Medulla oblongata (tissue), 1 donor: Measurements from ENCODE around the gene CADM1.

Experiments
- DNase-seq: peaks from one replicate; pipeline ENCODE4 v3.0.0-alpha.2; 2015; ENCODE audit errors: extremely low spot score

CADM1 gene

DNA sequence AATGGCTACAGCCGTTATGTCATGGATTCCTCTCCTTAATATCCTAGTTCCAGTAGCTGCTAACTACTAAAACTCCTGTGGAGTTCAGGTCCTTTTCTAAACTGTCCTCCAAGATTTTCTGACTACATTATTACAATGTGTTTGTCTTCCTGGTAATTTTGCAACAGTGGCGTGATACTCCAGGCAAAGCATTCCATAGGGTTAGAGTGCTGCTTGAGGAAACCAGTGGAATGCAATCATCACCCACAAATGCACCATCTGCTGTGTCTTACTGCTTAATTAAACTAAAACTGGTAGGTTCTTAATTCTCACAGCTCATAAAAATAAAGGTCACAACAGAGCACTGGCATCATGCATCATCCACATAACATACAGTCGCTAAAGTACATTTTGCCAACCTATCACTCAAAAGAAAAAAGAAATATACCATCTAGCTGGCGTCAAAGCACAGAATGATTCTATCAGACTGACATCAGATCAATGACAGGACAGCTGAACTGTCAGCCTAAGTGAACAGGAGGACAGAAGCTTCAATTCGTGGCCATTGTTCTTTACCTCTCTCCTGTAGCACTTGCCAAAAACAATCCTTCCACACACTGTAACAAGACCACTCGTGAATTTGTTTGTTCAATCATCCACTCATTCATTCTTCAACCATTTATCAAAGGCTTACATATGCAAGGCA lies 182.5 kb downstream of the CADM1 start:
- no peak for DNase-seq

DNA sequence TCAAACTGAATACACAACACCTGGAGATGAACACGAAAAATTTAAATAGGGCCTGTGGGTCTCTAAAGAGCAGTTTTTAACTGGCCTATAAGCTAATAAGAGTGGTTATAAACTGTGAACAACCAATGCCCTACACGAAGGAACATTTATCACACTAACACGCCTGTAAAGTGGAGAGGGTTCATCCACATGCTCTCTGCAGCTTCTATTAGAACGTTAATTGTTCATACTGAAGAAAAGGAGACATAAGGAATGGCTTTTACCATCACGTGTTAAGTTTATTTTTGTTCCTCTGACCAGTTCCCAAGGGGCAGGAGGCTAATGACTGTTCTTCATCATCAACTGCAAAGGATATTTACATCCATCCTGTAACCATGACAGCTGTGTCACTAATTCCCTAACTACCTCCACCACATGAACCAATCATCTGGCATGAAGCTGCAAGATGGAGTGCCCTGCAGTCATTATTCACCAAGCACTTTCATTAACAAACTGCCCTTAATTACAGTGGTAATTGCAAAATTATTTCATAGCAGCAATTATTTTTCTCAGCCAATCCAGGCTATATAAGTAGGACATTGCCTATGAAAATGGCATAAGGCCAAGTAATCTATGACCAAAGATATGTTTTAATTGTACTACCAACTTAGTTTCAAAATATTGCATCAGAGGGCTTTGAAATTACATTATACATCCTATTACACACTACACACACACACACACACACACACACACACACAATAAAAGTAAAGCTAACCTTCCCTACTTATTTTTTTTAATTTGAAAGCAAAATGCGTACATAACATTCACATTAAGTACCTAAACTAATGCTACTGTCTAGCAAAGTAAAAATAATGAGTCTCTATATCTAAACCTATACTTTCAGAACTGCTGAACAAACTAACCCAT lies 186.7 kb downstream of the CADM1 start:
- DNase-seq: no peak

DNA sequence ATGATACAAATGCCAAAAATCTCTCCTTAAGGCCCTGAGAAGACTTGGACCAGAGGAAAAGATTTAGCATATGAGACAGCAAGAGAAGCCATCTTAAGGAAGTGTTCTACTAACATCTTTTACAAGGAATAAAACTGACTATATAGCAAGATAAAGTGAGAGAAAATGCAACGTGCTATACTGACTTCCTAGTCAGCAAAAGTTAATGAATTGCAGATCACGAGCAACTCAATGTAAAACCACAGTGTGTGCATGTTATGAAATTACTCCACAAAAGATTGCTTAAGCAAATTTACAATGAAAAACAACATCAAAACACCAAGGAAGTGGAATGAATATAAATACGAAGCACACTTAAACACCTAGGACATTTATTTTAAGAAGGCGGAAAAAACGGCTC lies 187.5 kb downstream of the CADM1 start:
- DNase-seq: no peak

DNA sequence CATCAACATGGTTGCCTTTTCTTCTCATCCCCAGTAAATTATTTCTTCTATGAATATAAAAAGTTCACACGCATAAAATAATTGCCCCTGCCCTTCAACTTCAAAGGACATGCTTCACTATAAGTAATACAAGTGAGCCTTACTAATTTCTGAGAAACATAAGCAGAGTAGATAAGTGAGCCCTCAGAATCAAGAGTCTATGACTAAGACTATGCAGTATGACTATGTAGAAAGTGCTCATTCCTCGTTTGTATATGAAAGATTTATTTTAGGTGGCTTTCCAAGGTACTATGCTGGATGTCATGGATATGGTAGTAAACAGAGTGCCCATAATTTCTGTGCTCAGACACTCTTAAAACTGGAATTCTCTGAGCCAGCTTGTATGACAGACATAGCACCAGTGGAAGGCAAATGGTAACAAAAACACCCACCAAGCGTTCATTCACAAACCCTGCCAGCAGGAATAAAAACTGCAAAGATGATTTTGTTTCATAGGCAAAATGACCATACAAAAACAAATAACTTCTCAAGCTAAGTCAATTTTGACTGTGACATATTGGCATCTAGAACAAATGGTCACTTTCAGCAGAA lies 189.8 kb downstream of the CADM1 start:
- DNase-seq: no peak

DNA sequence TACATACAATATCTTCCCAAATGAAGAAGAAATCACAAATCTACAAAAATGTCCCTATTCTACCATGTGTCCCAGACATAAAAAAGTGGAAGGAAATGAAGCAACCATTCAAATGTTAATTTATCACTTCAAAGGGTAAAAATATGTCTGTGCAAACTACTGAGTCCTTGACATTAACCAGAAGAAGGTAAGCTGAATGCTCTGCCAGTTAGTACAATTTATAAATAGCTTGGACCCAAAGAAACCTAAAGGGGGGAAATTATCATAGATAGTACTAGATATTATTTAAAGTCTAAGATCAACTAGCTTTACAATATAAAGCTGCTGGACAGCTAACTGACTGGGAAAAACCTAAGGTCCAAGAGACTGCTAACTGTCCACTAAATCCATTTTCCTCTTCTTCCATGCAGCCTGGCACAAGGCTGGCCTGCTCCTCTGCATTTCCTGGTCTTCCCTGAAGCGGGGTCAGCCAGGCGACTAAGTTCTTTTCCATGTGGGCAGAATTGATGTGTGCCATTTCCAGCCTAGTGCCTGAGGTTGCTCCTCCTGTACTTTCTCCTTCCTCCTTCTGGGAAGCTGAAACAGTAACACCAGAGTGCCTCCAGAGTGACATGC lies 190.9 kb downstream of the CADM1 start:
- DNase-seq: no peak

DNA sequence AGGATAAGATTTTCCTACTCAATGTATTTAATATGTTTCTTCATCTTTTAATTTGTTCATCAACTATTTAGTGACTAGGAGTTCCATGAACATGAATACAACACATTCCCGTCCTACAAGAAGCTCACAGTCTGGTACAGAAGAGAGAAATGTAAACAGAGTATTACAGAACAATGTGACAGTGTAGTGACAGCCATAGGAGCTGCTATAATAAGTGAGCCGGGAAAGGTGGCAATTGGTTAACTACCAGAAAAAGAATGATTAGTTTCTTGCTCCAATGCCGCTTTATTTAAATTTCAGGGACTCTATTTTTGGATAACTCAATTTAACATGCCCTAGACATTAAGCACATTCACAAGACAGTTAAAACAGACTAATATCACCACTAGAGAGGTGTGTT lies 192.3 kb downstream of the CADM1 start:
- no peak for DNase-seq

DNA sequence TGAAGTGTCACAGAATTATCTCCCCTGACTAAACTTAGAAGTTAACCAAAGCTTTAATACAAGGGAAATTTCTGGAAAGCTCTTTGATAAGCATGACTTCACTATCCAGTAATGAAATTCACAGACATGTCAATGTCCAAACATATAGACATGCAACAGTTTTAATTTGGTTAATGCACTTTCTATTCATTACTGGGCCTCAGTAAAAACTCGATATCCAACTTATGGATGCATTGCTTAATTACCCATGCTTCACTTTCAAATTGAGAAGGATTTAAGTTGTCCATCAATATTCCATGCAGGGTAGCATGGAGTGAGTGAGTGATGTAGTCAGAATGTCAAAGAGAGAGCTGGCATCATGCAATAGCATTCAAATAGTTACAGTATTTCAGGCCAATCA lies 197.5 kb downstream of the CADM1 start:
- no peak for DNase-seq

DNA sequence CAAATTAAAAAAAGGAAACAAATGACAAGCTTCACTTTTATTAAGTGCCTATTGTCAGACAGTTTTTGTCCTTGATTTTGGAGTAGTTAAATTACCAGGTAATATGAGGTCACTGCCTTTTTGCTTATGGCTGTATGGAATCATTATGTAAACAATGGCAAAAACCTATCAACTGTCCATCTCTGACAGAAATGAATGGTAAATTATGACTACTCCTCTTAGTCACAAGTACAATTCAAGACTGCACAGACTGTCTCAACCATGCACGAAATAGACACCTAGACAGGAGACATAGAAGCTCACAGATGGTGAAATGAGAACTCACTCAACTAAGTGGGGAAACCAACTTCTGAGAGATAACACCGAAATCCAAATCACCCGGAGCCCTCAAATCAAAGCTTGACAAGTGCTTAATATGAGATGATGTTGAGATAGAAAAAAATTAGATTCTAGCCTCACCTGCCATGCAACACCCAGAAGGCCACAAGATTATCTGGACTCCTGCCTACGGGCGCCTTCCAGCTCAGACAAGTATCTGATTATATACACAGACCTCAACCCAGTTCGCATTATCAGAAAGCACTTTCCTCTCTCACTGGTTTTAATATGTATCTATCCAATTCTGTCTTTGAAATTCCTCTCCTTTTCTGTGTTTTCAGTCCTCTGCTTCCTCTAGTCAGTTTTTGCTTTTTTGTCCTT lies 199.3 kb downstream of the CADM1 start:
- DNase-seq: no peak

DNA sequence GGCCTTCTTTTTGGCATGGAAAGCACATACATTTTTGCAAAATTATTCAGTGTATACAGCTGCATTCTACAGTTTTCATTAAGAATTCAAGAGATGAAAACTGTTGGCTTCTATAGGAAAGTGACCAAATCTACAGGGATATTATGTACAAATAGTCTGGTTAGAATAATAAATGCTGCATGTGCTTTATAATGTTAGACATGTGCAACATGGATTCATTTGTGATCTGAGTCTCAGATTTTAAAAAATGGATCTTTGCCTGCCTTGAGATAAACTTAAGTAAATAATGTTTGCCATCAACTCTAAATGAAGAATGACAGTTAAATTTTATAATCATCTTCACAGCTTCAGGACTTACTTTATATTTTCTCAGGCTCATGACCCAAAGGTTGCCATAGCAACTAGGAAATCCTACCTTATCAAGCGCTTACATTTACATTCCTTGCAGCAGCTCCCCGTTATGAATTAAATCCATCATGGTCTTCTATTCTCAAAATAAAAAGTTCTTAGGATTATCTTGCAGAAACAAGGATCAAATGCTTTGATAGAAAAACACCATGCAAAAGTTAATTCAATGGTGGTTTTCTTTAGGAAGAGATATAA lies 200.2 kb downstream of the CADM1 start:
- no peak for DNase-seq

DNA sequence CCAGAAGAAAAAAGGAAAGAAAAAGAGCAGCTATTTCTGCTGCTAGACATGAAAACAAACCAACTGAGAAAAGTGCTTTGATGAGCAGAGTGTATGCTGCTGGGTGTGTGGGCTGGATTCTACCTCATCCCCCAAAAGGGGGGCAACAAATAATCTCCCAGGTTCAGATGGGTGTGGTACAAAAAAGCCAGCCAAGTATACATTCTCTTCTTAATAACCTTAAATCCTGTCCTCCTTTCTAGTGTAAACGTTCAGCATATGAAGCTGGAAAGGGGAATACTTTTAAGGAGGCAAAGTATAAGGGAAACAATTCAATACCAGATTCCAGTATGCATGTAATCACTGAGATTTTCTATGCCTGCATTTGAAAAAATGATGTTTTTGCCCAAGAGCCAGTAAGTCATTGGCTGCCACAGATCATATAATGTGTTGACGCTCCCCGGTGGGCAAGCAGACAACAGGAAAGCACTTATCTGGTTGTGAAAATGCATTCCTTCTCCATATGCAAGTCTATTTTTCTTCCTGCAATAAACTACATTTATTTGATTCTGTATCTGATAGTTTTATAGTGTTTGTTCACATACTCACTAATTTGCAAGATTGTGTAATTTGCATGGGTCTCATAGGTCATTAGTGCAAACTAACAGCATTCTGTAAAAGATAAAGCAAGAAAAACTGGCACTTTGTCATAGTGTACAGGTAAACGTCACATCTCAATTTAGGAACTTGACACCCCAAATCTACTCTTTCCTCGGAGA lies 201.1 kb downstream of the CADM1 start:
- no peak for DNase-seq

DNA sequence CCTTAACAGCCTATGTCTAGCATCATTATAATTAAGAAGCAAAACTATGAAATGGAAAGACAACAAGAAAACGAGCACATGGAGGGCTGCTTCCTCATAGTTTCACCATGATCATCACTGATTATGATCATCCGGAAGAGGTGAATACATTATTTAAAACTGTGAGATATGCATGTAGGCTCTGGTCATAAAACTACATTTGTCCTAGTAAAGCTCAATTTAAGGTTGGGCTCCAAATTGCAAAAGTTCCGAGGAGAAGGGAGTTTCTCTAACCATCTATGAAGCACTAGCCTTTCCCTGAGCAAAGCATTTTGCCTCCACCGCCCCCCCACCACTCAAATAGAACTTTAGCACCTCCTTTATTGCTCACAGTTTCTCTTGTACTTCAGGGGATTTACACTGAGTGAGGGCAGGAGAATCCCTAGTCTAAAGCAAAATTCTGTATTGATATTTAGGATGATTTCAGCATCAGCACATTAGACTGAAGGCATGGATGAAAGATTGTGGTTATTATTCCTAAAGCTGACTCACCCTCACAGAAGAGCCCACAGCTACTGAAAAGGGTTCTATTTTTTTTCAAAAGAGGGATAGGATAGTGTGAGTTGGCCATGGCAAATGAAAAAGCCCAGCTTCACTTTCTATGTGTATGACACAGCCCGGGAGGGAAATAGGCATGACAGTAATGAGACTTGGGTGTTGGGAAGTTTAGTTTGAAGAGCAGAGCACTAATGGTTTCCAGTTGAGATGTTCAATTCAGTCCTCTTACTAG lies 203.4 kb downstream of the CADM1 start:
- no peak for DNase-seq

DNA sequence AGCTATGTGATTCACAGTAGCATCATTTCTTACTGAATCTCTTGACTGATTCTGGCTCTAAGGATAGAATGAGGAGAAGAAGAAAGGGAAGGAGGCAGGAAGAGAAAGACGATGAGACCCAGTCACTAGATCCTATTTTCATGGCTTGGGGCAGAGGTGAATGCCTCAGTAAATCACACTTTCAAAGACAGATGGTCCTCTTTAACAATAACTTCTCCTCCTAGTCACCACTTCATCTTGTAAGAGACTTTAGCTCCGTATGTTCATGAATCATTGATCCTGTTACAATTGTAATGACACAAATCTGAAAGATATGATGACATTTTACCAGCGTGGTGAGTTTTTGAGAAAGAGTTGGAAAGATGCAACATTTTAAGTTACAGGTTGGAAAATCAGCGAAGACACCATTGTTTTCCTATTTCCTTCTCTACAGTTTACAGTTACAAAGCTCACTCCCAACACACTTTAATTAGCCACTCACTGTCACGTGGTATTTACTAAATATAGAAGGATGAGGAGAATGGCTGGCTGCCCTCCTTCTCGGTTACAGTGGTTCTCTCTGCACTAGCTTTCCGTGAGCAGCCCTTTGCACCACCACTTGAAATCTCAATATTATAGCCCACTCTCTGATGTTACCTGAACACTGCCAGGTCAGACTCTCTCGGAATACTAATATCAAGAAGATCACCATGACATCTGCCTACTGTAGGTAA lies 205.8 kb downstream of the CADM1 start:
- no peak for DNase-seq

DNA sequence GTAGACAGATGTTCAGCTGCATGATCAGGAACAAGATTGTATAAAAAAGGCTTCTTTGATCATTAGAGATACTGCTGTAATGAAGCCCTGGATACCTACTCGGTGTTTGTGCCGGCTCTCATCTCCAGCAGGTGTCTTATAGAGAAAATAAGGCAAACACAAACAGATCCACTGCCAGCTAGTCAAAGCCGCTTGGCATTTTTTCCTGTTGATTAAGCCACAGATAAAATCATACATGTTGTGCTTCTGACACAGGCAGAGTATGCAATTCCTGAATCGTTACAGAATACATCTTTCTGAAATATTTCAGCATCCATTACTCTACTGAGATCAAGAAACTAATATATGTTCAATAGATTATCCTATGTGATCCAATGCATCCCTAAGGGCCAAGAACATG lies 206.9 kb downstream of the CADM1 start:
- DNase-seq: no peak

DNA sequence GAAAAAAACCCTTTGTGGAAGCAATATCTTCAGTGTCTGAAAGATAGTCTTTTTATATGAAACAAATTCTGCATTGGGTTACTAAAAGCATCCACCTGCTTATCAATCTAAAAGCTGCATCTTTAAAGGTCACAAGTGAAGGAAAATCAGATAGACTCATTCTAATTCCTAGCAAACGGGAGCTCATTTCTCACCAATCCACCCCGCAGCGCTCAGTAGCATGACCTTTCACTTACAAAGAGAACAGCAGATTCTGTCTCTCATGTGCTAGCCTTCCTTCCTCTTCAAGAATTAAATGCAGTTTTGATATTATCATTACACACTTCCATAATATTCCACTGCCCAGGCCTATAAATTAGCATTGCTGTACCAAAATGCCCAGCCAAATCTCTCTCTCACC lies 212.9 kb downstream of the CADM1 start:
- DNase-seq: no peak

DNA sequence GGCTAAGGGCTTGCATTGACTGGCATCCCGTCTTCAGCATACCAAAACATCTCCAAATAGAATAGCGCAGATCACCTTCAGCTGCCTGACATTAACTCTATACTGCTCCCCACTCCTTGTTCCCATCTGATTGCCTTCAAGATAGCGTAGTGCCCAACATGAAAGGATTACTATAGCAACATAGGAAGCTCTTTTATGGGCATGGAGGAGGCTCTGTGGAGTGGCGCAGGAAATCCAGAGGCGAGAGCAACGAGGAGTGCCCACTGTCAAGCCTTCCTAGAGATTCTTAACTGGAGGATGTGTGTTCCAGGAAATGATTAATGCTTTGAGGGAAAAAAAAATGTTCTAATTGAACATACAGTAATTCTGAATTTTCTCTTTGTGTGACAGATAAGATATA lies 213.3 kb downstream of the CADM1 start:
- DNase-seq: no peak

DNA sequence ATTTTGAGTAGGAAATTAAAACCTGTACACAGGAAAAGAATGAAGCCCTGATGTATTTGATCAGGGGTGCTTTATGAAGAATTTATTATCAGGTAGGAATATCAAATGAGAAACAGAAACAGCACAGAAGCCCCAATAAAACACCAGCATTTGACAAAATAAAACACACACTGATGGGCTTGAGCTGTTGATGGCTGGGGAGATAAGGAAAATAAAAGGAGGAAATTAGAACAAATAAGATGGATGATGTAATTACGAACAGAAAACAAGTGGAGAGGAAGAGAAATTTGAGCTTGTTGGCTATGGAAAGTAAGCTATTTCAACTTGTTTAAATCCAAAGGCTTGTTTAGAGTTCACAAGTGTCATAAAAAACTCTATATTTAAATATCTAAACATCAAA lies 213.7 kb downstream of the CADM1 start:
- DNase-seq: no peak

DNA sequence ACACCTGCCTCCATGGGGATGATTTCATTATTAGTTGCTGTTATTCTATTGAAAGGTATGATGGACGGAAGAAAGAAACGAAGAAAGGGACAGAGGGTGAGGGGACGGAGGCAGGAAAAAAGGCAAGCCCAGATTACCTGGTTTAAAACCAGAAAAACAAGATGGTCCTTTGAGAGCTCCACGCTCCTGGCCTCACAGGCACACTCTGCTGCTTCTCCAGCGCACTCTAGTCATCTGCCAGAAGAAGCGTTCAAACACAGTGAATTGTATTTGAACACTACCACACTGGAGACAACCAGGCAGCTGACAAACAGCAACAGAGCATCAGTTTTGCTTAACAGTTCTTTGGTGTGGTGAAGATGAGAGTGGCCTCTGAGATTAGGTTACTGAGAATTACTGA lies 216.9 kb downstream of the CADM1 start:
- no peak for DNase-seq

DNA sequence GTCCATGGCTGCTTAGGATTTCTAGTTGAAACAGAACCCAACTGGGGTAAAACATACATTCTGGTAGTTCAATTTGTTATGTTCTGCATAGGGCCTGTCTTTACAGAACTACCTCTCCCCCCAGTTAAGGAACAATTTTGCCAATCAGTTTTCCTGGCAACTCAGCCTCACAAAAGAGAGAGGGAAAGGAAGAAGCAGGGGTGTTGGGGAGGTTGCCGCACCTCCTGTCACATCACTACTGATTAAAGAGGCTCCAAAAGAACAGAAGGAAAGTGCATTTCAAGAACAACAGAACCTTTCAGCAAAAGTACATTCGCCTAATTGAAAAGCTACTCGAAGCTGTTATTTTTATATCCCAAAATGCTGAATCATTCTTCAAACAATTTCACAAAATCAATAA lies 217.6 kb downstream of the CADM1 start:
- no peak for DNase-seq

DNA sequence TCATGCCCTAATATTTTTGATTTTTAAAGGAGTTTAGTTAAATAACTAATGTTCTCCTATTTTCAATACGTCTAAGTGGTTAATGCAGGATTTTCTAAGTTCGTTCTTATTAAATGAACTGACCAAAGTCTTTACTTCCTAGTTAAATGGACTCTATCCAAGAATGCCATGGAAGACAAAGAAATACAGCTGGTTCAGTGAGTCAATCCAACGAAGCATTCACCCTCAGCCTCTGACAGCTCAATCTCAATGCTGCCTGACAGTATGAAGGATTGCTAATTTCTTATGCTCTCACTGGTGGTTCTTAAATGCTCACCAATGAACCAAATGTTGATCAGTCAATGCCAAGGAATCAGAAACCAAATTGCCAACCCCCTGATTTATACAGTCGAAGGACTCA lies 219.4 kb downstream of the CADM1 start:
- no peak for DNase-seq
